ENCODE results near the gene GREB1. TPM values are rescaled to one million over a fixed set of nuclear protein-coding genes. Genes with fewer than 3 reads are reported as not detected.

The GREB1 gene
- total RNA-seq, 1 experiment from 2014 or later, result 16.5 TPM

DNA sequence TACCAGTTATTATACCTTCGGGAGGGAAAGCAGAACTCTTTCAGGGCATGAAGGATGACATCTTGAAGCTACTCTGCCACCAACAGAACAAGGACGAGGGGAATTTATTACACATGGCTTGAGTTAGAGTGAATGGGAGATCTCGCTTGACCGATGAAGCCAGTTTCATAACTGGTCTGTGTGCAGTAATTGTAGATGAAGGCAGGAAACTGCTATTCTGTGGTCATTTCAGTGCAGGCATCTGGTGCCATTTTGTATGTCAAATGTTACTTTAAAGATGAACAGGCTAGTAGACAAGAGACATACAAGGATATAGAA lies 20.5 kb downstream of the GREB1 start:
- H4K8ac ChIP-seq (replicated peaks; ENCODE audit: insufficient read length, low read depth, low read length), result no peak overlapping the region
- no peaks in the 10 kb centered on the region for H3K9me3 ChIP-seq (ENCODE audit: control insufficient read depth, low read depth, low read length)
- H3K27ac Mint-ChIP-seq, result peak overlapping the region in 1 of 3 experiments; percentile 18; a peak in 1 of 7 replicates
- no CpG with 5 or more reads among the region's 4 CpGs for WGBS (ENCODE audit: extremely low coverage, insufficient read length, low lambda C conversion rate)
- H2BK120ac ChIP-seq (ENCODE audit: low read depth, low read length, poor library complexity, severe bottlenecking), result no peak overlapping the region
- no peaks in the 10 kb centered on the region for H3K79me2 ChIP-seq (ENCODE audit: insufficient read depth, low read length)
- H2AK5ac ChIP-seq (ENCODE audit: insufficient read length, low read length), result no peak overlapping the region
- no peak overlapping the region for H3T11ph ChIP-seq (ENCODE audit: low read length)
- peaks cover 0 to 4% of the 10 kb centered on the region in 2 experiments; a peak in 1 of 5 replicates for H3K9me3 Mint-ChIP-seq
- TF ChIP-seq, protein P1, sequence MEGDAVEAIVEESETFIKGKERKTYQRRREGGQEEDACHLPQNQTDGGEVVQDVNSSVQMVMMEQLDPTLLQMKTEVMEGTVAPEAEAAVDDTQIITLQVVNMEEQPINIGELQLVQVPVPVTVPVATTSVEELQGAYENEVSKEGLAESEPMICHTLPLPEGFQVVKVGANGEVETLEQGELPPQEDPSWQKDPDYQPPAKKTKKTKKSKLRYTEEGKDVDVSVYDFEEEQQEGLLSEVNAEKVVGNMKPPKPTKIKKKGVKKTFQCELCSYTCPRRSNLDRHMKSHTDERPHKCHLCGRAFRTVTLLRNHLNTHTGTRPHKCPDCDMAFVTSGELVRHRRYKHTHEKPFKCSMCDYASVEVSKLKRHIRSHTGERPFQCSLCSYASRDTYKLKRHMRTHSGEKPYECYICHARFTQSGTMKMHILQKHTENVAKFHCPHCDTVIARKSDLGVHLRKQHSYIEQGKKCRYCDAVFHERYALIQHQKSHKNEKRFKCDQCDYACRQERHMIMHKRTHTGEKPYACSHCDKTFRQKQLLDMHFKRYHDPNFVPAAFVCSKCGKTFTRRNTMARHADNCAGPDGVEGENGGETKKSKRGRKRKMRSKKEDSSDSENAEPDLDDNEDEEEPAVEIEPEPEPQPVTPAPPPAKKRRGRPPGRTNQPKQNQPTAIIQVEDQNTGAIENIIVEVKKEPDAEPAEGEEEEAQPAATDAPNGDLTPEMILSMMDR (conservative IDR thresholded peaks at IDR 0.05), result no peak
- H2BK5ac ChIP-seq (ENCODE audit: insufficient read length, low read length), result no peak overlapping the region
- H4K20me1 ChIP-seq (ENCODE audit: control insufficient read depth, insufficient read depth, insufficient read length), result peaks cover 2% of the 10 kb centered on the region
- no peak overlapping the region for H3K4ac ChIP-seq (ENCODE audit: low read depth, low read length)
- H3K23me2 ChIP-seq (ENCODE audit: insufficient read length, low read depth, low read length, poor library complexity, severe bottlenecking), result no peaks in the 10 kb centered on the region
- no peak overlapping the region for H2BK15ac ChIP-seq (ENCODE audit: low read depth, low read length)
- H3K4me1 ChIP-seq (ENCODE audit: insufficient read depth, low read length), result peaks cover 10% of the 10 kb centered on the region; the same call in 1 of the 2 replicates
- no peak overlapping the region for H2BK12ac ChIP-seq (ENCODE audit: insufficient read length, low read depth, low read length)
- H3K27ac ChIP-seq (ENCODE audit: insufficient read length, low read depth, low read length), result no peak overlapping the region
- H3K4me1 Mint-ChIP-seq, result peaks cover 31 to 51% of the 10 kb centered on the region in 2 experiments
- H3K18ac ChIP-seq (ENCODE audit: insufficient read length, low read depth, low read length), result no peak overlapping the region
- H3K23ac ChIP-seq (ENCODE audit: insufficient read length, low read depth, low read length), result no peak overlapping the region
- H3K4me2 ChIP-seq (ENCODE audit: insufficient read depth, insufficient read length, low read length), result no peak overlapping the region
- H3K4me3 Mint-ChIP-seq, result no peak overlapping the region
- no peak overlapping the region for H4K91ac ChIP-seq (ENCODE audit: insufficient read length, low read depth, low read length)
- no peak for DNase-seq
- no peak overlapping the region for H3K9ac ChIP-seq (ENCODE audit: extremely low read depth, insufficient read length, low read length)
- no peaks in the 10 kb centered on the region; the same call in 1 of the 2 replicates for H3K27me3 Mint-ChIP-seq (ENCODE audit: low read depth)
- no peak overlapping the region for H3K56ac ChIP-seq (ENCODE audit: insufficient read length, low read depth, low read length)
- no peak overlapping the region for H2BK20ac ChIP-seq (ENCODE audit: low read depth, low read length, poor library complexity, severe bottlenecking)
- no peaks in the 10 kb centered on the region for H3K79me1 ChIP-seq (ENCODE audit: insufficient read depth, low read depth, low read length, poor library complexity, severe bottlenecking)
- H3K14ac ChIP-seq (ENCODE audit: insufficient read depth, low read length), result no peak overlapping the region
- H2AFZ ChIP-seq (ENCODE audit: low read length), result no peak overlapping the region
- H4K5ac ChIP-seq (ENCODE audit: insufficient read length, low read depth, low read length), result no peak overlapping the region
- peaks cover 0 to 4% (median 0%) of the 10 kb centered on the region in 3 experiments; a peak in 3 of 7 replicates for H3K36me3 Mint-ChIP-seq (ENCODE audit: insufficient read depth in 1 of 3, low read depth in 3 of 3)
- H3K27me3 ChIP-seq (ENCODE audit: insufficient read depth, low read length), result no peaks in the 10 kb centered on the region
